ENCODE data around the gene TNFAIP8L2. TPM values are rescaled to one million over a fixed set of nuclear protein-coding genes. Genes with fewer than 3 reads are reported as not detected.
A peak's percentile ranks its signal among the peaks of the same experiment; 100 is the strongest.

Gene TNFAIP8L2
- not detected for total RNA-seq (2021; ENCODE audit: unreplicated experiment)
- not detected for polyA plus RNA-seq (2012; ENCODE audit: insufficient read length)
- Bru-seq, nascent RNA: not detected
- BruChase-seq, experiment 1, labeled RNA remaining after a 2-hour chase: not detected
- percentile 21 among the genes with signal in this experiment for BruChase-seq, experiment 2, labeled RNA remaining after a 6-hour chase
- long read RNA-seq: 0 reads

DNA sequence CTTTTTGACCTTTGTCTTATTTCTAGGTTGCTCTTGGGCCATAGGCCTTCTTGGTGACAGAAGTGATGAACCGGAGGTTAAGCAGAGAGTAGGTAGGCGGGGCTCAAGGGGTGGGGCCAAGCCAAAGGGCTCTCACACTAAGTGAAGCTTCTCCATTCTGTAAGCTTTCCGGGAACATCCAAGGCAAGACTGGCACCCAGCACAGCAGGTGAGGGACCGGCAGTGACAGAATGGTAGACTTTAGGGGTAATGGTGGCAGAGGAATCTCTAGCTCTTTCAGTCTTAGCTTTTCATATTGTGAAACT lies at the start of gene TNFAIP8L2:
Gene TNFAIP8L2, plus strand, starts transcription at position 135 of the 305 bp plus-strand sequence. CDS start 2,049 bp downstream, outside the sequence.
- no peaks in the 10 kb centered on the region for H3K4me1 ChIP-seq (ENCODE audit: control insufficient read depth, insufficient read depth, low read length)
- no peak within 1 kb of the TSS for H3K27ac ChIP-seq (ENCODE audit: low read length)
- no TSS peak for BruUV-seq (replicated peaks)
- no peaks in the 10 kb centered on the region; the same call in 1 of the 2 replicates for H3K36me3 ChIP-seq (ENCODE audit: control insufficient read depth, insufficient read depth, low read length)
- ATAC-seq (peak; percentile 87), DNase-seq (ENCODE audit: low read depth, low spot score) (no peak)
- intact Hi-C loops (cut with micrococcal nuclease; ENCODE audit: unreplicated experiment) (loop anchor here (1.0 kb wide), 1 partner anchor 56 kb away; no protein-coding TSS in a partner anchor), in situ Hi-C loops (cut with HindIII; ENCODE audit: low pct_unique_long_range_greater_than_20kb, low sequenced_read_pairs) (no loop called here)
- H3K27me3 ChIP-seq (ENCODE audit: control insufficient read depth, insufficient read depth, low read length): no peaks in the 10 kb centered on the region
- no peak within 1 kb of the TSS for H3K4me3 ChIP-seq (ENCODE audit: low read depth in 2 of 2, low read length in 2 of 2)
- POLR2A ChIA-PET: no interaction called here
- H3K9me3 ChIP-seq (ENCODE audit: control insufficient read depth, insufficient read depth, low read depth, low read length): no peaks in the 10 kb centered on the region
- no peak for TF ChIP-seq SIN3A (IDR thresholded peaks at IDR 0.05; ENCODE audit: borderline replicate concordance, insufficient read depth, low read depth, low read length)
- no peak for TF ChIP-seq POLR2AphosphoS5 (IDR thresholded peaks at IDR 0.05; ENCODE audit: low read depth, low read length)
- TF ChIP-seq TCF7L2 (IDR thresholded peaks at IDR 0.05; ENCODE audit: low read depth, low read length): no peak
- TF ChIP-seq, protein P1, sequence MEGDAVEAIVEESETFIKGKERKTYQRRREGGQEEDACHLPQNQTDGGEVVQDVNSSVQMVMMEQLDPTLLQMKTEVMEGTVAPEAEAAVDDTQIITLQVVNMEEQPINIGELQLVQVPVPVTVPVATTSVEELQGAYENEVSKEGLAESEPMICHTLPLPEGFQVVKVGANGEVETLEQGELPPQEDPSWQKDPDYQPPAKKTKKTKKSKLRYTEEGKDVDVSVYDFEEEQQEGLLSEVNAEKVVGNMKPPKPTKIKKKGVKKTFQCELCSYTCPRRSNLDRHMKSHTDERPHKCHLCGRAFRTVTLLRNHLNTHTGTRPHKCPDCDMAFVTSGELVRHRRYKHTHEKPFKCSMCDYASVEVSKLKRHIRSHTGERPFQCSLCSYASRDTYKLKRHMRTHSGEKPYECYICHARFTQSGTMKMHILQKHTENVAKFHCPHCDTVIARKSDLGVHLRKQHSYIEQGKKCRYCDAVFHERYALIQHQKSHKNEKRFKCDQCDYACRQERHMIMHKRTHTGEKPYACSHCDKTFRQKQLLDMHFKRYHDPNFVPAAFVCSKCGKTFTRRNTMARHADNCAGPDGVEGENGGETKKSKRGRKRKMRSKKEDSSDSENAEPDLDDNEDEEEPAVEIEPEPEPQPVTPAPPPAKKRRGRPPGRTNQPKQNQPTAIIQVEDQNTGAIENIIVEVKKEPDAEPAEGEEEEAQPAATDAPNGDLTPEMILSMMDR (IDR thresholded peaks at IDR 0.05): no peak
- TF ChIP-seq, protein P2, sequence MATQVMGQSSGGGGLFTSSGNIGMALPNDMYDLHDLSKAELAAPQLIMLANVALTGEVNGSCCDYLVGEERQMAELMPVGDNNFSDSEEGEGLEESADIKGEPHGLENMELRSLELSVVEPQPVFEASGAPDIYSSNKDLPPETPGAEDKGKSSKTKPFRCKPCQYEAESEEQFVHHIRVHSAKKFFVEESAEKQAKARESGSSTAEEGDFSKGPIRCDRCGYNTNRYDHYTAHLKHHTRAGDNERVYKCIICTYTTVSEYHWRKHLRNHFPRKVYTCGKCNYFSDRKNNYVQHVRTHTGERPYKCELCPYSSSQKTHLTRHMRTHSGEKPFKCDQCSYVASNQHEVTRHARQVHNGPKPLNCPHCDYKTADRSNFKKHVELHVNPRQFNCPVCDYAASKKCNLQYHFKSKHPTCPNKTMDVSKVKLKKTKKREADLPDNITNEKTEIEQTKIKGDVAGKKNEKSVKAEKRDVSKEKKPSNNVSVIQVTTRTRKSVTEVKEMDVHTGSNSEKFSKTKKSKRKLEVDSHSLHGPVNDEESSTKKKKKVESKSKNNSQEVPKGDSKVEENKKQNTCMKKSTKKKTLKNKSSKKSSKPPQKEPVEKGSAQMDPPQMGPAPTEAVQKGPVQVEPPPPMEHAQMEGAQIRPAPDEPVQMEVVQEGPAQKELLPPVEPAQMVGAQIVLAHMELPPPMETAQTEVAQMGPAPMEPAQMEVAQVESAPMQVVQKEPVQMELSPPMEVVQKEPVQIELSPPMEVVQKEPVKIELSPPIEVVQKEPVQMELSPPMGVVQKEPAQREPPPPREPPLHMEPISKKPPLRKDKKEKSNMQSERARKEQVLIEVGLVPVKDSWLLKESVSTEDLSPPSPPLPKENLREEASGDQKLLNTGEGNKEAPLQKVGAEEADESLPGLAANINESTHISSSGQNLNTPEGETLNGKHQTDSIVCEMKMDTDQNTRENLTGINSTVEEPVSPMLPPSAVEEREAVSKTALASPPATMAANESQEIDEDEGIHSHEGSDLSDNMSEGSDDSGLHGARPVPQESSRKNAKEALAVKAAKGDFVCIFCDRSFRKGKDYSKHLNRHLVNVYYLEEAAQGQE (IDR thresholded peaks at IDR 0.05; ENCODE audit: insufficient read depth in 1 of 2, low read depth in 2 of 2, low read length in 1 of 2): no peak
- CTCF ChIA-PET: interaction anchor here (3.5 kb wide), 1 partner anchor 57 kb away, joined by 70 read pairs; no protein-coding TSS in a partner anchor

DNA sequence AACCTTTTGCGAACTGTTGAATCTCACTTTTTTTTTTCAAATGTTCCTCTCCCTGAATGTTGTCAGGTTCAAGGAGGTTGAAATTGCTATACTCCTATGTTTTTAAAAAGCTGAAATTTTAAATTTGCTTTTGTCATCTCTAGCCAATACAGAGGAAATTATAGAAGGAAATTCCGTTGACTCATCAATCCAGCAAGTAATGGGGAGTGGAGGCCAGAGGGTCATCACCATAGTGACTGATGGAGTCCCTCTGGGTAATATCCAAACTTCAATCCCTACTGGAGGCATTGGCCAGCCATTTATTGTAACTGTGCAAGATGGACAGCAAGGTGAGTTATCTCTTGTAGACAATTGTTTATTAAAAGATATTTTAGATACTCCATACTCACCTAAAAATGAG lies 49.6 kb upstream of the TNFAIP8L2 start:
- POLR2A ChIA-PET: no interaction called here
- ATAC-seq: no peak

More for the DNA sequence above, 49.6 kb upstream of the TNFAIP8L2 start:
- intact Hi-C loops (cut with micrococcal nuclease; ENCODE audit: unreplicated experiment): no loop called here
- no peak overlapping the region for H3K27ac ChIP-seq (ENCODE audit: low read length)
- H3K36me3 ChIP-seq (ENCODE audit: control insufficient read depth, insufficient read depth, low read length): no peaks in the 10 kb centered on the region
- no peak overlapping the region for H3K4me3 ChIP-seq (ENCODE audit: low read depth in 2 of 2, low read length in 2 of 2)
- no TSS peak for BruUV-seq (replicated peaks)
- H3K27me3 ChIP-seq (ENCODE audit: control insufficient read depth, insufficient read depth, low read length): no peaks in the 10 kb centered on the region
- no peaks in the 10 kb centered on the region for H3K4me1 ChIP-seq (ENCODE audit: control insufficient read depth, insufficient read depth, low read length)
- TF ChIP-seq, protein P1 (IDR thresholded peaks at IDR 0.05): no peak
- TF ChIP-seq POLR2AphosphoS5 (IDR thresholded peaks at IDR 0.05; ENCODE audit: low read depth, low read length): no peak
- no peak for TF ChIP-seq TCF7L2 (IDR thresholded peaks at IDR 0.05; ENCODE audit: low read depth, low read length)
- no peak for TF ChIP-seq SIN3A (IDR thresholded peaks at IDR 0.05; ENCODE audit: borderline replicate concordance, insufficient read depth, low read depth, low read length)
- TF ChIP-seq, protein P2 (IDR thresholded peaks at IDR 0.05; ENCODE audit: insufficient read depth in 1 of 2, low read depth in 2 of 2, low read length in 1 of 2): no peak
- in situ Hi-C loops (cut with HindIII; ENCODE audit: low pct_unique_long_range_greater_than_20kb, low sequenced_read_pairs): no loop called here
- CTCF ChIA-PET: no interaction called here
- no peak for DNase-seq (ENCODE audit: low read depth, low spot score)
- H3K9me3 ChIP-seq (ENCODE audit: control insufficient read depth, insufficient read depth, low read depth, low read length): no peaks in the 10 kb centered on the region
